Measurements from ENCODE around the gene RFX2.

DNA sequence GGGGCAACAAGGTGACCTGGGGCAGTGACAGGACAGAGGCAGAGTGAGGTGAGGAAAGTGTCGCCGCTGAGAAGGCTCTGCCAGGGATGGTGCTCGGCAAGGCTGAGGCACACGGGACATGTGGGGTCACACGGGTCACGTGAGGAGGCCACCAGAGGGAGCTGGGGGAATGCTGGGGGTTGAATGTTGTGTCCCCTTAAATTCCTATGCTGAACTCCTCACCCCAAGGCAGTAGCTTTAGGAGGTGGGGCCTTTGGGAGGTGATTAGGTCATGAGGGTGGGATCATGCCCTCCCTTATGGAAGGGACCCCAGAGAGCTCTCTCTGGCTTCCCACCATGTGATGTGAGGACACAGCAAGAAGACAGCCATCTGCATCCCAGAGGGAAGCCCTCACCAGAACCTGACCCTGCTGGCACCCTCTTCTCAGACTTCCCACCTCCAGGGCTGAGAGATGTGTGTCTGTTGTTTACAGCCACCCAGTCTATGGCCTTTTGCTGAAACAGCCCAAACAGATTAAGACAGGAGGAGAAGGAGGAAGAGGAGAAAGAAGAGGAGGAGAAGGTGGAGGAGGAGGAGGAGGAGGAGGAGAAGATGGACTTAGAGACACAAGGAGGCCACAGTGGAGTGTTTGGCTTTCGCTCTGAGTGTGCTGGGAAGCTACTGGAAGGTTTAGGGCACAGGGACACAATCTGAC is 35.4 kb downstream of the RFX2 start:
- TF ChIP-seq CTCF (IDR thresholded peaks at IDR 0.05) (no peak), POLR2A (IDR thresholded peaks at IDR 0.05) (no peak)

Data from breast epithelium (tissue), 3 donors.